ENCODE measurements around the gene CHRNA4. TPM values are rescaled to one million over a fixed set of nuclear protein-coding genes. Genes with fewer than 3 reads are reported as not detected.

CHRNA4 gene
- total RNA-seq, 1 experiment from 2014 or later, result 0.11 TPM

DNA sequence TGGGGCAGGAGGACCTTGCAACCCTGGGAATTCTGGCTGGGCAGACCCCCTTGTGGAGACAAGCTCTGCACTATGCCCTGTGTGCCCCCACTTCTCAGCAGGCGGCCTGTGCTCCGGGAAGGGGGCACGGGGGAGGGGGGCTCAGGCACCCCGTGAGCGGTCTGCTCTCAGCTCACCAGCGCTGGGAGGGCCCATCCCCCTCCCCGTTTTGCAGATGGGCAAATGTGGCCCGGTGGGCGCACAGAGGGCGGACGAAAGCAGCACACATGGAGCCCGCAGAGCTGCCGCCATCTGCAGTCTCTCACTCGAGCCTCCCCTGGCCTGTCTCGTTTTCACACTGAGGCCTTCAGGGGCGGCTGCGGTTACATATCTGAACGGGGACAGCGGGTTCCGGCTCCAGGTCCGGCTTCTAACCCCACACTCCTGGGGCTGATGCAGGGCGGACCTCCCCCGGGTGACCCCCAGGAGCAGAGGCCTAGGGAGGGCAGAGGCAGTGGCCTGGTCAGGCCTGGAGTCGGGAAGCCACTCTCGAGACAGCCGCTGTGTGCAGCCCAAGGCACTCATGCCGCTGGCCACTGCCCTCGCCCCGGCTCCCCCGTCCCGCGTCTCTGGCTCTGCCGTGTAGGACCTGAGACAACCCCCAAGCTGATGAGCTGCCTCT lies 13.9 kb downstream of the CHRNA4 start:
- TF ChIP-seq, protein P1, sequence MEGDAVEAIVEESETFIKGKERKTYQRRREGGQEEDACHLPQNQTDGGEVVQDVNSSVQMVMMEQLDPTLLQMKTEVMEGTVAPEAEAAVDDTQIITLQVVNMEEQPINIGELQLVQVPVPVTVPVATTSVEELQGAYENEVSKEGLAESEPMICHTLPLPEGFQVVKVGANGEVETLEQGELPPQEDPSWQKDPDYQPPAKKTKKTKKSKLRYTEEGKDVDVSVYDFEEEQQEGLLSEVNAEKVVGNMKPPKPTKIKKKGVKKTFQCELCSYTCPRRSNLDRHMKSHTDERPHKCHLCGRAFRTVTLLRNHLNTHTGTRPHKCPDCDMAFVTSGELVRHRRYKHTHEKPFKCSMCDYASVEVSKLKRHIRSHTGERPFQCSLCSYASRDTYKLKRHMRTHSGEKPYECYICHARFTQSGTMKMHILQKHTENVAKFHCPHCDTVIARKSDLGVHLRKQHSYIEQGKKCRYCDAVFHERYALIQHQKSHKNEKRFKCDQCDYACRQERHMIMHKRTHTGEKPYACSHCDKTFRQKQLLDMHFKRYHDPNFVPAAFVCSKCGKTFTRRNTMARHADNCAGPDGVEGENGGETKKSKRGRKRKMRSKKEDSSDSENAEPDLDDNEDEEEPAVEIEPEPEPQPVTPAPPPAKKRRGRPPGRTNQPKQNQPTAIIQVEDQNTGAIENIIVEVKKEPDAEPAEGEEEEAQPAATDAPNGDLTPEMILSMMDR (IDR thresholded peaks at IDR 0.05; ENCODE audit: insufficient read depth in 1 of 2, low read depth in 1 of 2, low read length in 1 of 2, severe bottlenecking in 1 of 2, unreplicated experiment in 1 of 2), result no peak
- H3K36me3 Mint-ChIP-seq (ENCODE audit: insufficient read depth, unreplicated experiment), result no peaks in the 10 kb centered on the region
- H3K4me3 Mint-ChIP-seq (ENCODE audit: unreplicated experiment), result no peak overlapping the region
- peaks cover 14% of the 10 kb centered on the region for H3K9me3 Mint-ChIP-seq (ENCODE audit: unreplicated experiment)
- Histone ChIP-seq H3K4me3 (ENCODE audit: low read depth, low read length) (no peak overlapping the region), H3K9me3 (peaks cover 14% of the 10 kb centered on the region), H3K4me1 (peaks cover 10% of the 10 kb centered on the region; the same call in 1 of the 2 replicates), H3K27me3 (replicated peaks; ENCODE audit: control insufficient read depth, insufficient read depth, low read length) (0 out of 2 replicates have a peak, but pooled peaks cover 2% of the 10 kb centered on the region), H3K36me3 (ENCODE audit: control insufficient read depth, insufficient read depth, low read length) (no peaks in the 10 kb centered on the region)
- no peak for DNase-seq
- peaks cover 10% of the 10 kb centered on the region for H3K27me3 Mint-ChIP-seq (ENCODE audit: insufficient read depth, unreplicated experiment)
- intact Hi-C loops (cut with micrococcal nuclease; ENCODE audit: unreplicated experiment), result no loop called here
- ChIA-PET POLR2A (no interaction called here), CTCF (no interaction called here)
- BruUV-seq (replicated peaks), result no TSS peak
- H3K27ac Mint-ChIP-seq (ENCODE audit: unreplicated experiment), result no peak overlapping the region
- no peaks in the 10 kb centered on the region for H3K4me1 Mint-ChIP-seq (ENCODE audit: low read depth, unreplicated experiment)

DNA sequence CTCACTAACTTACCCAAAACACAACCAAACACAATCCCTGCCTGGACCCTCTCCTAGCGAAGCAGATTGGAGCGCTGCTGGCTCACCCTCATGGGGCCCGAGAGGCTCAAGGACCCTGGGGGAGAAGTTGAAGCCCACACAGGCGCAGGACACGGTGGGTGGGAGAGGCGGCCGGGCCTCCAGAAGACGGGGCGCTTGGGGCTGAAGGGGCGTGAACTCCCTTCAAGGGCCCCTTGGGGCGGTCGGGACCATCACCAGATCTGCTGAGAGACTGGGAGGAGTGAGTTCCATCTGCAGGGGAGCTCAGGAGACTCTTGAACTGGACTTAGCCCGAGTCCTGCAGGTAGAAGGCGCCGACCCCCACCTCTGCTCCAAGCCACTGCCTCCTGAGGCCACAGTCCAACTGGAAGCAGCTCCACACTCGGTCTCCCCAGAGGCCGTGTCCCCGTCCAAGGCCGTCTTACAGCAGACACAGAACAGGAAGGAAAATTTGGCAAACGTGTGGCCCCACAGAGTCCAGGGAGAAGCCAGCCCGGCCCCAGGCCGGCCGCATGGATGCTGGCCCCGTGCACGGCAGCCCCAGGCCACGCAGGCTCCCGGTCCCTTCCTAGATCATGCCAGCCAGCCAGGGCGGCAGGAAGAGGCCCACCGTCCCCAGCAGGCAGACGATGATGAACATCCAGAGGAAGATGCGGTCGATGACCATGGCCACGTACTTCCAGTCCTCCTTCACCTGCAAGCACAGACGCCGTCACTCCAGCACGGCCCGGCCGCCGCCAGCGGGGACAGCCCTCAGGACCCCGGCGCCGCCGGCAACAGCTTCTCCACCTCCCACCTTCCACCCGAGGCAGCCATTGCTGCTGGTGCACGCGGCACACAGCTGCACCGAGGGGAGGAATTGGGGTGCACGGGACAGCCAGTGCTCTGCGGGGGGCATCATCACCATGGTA lies 14.7 kb downstream of the CHRNA4 start:
- no TSS peak for BruUV-seq (replicated peaks)
- intact Hi-C loops (cut with micrococcal nuclease; ENCODE audit: unreplicated experiment), result no loop called here
- Histone ChIP-seq H3K4me1 (peaks cover 10% of the 10 kb centered on the region; the same call in 1 of the 2 replicates), H3K9me3 (peaks cover 6% of the 10 kb centered on the region), H3K36me3 (ENCODE audit: control insufficient read depth, insufficient read depth, low read length) (no peaks in the 10 kb centered on the region), H3K27me3 (replicated peaks; ENCODE audit: control insufficient read depth, insufficient read depth, low read length) (0 out of 2 replicates have a peak, but pooled peaks cover 2% of the 10 kb centered on the region), H3K4me3 (ENCODE audit: low read depth, low read length) (no peak overlapping the region)
- no peaks in the 10 kb centered on the region for H3K4me1 Mint-ChIP-seq (ENCODE audit: low read depth, unreplicated experiment)
- no peak overlapping the region for H3K4me3 Mint-ChIP-seq (ENCODE audit: unreplicated experiment)
- peaks cover 17% of the 10 kb centered on the region for H3K27me3 Mint-ChIP-seq (ENCODE audit: insufficient read depth, unreplicated experiment)
- POLR2A ChIA-PET, result no interaction called here
- CTCF ChIA-PET, result interaction anchor here (0.6 to 0.9 kb wide), 2 partner anchors 35 to 489 kb away, joined by 3 to 7 read pairs; no protein-coding TSS in a partner anchor
- DNase-seq, result no peak
- no peak overlapping the region for H3K27ac Mint-ChIP-seq (ENCODE audit: unreplicated experiment)
- TF ChIP-seq, protein P1 (IDR thresholded peaks at IDR 0.05; ENCODE audit: insufficient read depth in 1 of 2, low read depth in 1 of 2, low read length in 1 of 2, severe bottlenecking in 1 of 2, unreplicated experiment in 1 of 2), result no peak
- no peaks in the 10 kb centered on the region for H3K36me3 Mint-ChIP-seq (ENCODE audit: insufficient read depth, unreplicated experiment)
- peaks cover 14% of the 10 kb centered on the region for H3K9me3 Mint-ChIP-seq (ENCODE audit: unreplicated experiment)

DNA sequence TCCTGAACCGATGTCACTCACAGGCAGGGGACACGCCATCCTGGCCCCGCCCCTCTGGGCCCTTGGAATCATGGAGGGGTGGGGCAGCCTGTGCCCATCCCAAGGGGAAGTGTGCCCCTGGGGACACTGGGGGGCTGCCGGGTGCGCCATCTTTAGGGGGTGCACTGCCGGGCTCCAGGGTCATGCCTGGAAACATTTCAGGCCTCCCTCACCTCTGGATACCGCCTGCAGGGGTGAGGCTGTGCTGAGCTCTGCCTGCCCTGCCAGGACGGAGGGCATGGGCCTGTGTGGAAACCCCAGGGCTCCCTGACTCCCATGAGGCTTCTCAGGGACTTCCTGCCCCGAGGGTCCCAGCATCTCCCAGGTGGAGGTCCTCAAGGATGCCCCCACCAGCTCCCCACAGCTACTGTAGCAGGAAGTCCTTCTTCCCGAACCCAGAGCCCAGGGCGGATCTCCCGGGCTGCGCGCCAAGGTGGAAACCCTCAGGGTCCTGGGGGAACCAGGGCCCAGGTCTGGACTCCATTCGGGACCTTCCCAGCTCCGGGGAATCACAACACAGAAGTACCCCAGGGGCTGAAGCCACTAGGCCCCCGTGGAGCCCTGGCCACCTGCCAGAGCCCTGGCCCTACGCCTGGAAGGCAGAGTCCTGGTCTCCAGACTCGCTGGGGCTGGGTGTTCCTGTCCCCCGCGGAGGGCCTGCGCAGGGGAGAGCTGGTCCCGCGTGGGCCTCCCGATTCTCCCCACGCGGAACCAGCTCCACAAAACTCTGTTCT lies 15.6 kb downstream of the CHRNA4 start:
- intact Hi-C loops (cut with micrococcal nuclease; ENCODE audit: unreplicated experiment), result no loop called here
- no peak overlapping the region for H3K4me3 Mint-ChIP-seq (ENCODE audit: unreplicated experiment)
- BruUV-seq (replicated peaks), result no TSS peak
- TF ChIP-seq, protein P1 (IDR thresholded peaks at IDR 0.05; ENCODE audit: insufficient read depth in 1 of 2, low read depth in 1 of 2, low read length in 1 of 2, severe bottlenecking in 1 of 2, unreplicated experiment in 1 of 2), result no peak
- no peak overlapping the region for H3K27ac Mint-ChIP-seq (ENCODE audit: unreplicated experiment)
- ChIA-PET POLR2A (no interaction called here), CTCF (interaction anchor here (0.6 to 0.9 kb wide), 2 partner anchors 36 to 490 kb away, joined by 3 to 7 read pairs; no protein-coding TSS in a partner anchor)
- H3K4me1 Mint-ChIP-seq (ENCODE audit: low read depth, unreplicated experiment), result no peaks in the 10 kb centered on the region
- Histone ChIP-seq H3K4me1 (peaks cover 10% of the 10 kb centered on the region; the same call in 1 of the 2 replicates), H3K9me3 (peaks cover under 1% of the 10 kb centered on the region; the same call in 1 of the 2 replicates), H3K4me3 (ENCODE audit: low read depth, low read length) (no peak overlapping the region), H3K36me3 (ENCODE audit: control insufficient read depth, insufficient read depth, low read length) (no peaks in the 10 kb centered on the region), H3K27me3 (replicated peaks; ENCODE audit: control insufficient read depth, insufficient read depth, low read length) (0 out of 2 replicates have a peak, but pooled peaks cover 2% of the 10 kb centered on the region)
- peaks cover 16% of the 10 kb centered on the region for H3K9me3 Mint-ChIP-seq (ENCODE audit: unreplicated experiment)
- peaks cover 6% of the 10 kb centered on the region for H3K36me3 Mint-ChIP-seq (ENCODE audit: insufficient read depth, unreplicated experiment)
- H3K27me3 Mint-ChIP-seq (ENCODE audit: insufficient read depth, unreplicated experiment), result peaks cover 24% of the 10 kb centered on the region
- DNase-seq, result no peak
